Fibroblast of the aortic adventitia (primary cell): Measurements from ENCODE around the gene INF2. TPM values are rescaled to one million over a fixed set of nuclear protein-coding genes. Genes with fewer than 3 reads are reported as not detected.
A peak's percentile ranks its signal among the peaks of the same experiment; 100 is the strongest.

Source experiments
- DNase-seq: peaks from one replicate; pipeline ENCODE4 v3.0.0-alpha.2; 2010; ENCODE audit warnings: low read depth
- H3K4me3 ChIP-seq: 2 replicates; pipeline ENCODE4 v1.5.1; 2011; ENCODE audit warnings: low read depth, mild to moderate bottlenecking, control low read depth, low read length, moderate library complexity
- CTCF ChIP-seq: IDR thresholded peaks from 2 replicates; pipeline ENCODE4 v1.5.1; 2011; ENCODE audit warnings: mild to moderate bottlenecking, low read length, control low read depth, inconsistent platforms; ENCODE audit not compliant: insufficient read depth
- total RNA-seq: library from RNA; depleted of rRNA; stranded (reverse); fragments of >200 nt; gene quantifications from 2 replicates; pipeline ENCODE4 v1.2.3, GENCODE V29; 2012; ENCODE audit warnings: low replicate concordance

Gene INF2
- total RNA-seq, 1 donor, result 64.0 TPM

GRCh38 chr14:104687601-104688504 lies 1.6 kb upstream of the INF2 start:
- DNase-seq, result peak; percentile 60
- no peak for TF ChIP-seq CTCF
- H3K4me3 ChIP-seq, result no peak overlapping the region

- TF ChIP-seq CTCF, result no peak
- H3K4me3 ChIP-seq, result peak overlapping the region; percentile 57
- peak; percentile 42 for DNase-seq
Measured at GRCh38 chr14:104688505-104689108, 811 bp upstream of the INF2 start.

DNA sequence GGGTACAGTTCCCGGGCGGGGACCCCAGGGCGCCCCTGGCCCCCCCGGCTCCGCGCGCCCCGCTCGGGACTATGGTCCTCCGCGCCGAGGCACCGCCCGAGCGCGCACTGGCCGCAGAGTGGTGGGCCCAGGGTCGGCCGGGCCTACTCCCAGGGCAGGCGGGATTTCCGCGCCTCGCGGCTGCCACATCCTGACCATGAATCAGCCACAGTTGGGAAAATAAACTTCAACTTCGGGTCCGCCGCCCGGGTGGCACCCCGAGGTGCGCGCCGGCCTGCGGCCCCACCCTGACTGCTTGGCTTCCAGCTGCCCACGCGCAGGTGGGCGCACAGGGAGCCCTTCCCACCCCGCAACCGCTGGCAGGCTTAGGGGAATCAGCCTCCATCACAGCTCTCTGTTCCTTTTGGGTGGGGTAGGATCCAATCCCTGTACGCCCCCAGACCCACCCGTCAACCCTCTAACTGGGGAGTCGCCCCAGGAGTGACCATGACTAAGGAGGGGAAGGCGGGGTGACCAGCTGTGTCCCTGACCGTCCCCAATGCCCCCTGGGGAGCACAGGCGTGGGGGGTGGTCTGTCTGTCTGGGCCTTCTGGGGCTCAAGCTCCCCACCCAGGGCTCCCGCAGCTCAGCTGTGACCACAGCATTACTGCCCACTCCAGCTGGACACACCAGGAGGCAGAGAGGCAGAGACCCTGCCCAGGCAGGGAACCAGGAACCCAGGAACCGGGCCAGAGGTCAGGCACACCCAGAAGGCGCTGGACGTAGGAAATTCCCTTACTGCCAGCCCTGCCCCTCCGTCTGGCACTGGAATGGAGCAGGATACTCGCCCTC lies 678 bp downstream of the INF2 start:
- no peak for DNase-seq

GRCh38 chr14:104690861-104691455 lies 1.5 kb downstream of the INF2 start:
- no peak for DNase-seq
- H3K4me3 ChIP-seq, result peak overlapping the region; percentile 94
- no peak for TF ChIP-seq CTCF

More for the DNA sequence above, 678 bp downstream of the INF2 start:
- peak overlapping the region; percentile 94 for H3K4me3 ChIP-seq
- TF ChIP-seq CTCF, result no peak

GRCh38 chr14:104691546-104692260 lies 2.3 kb downstream of the INF2 start:
- peak overlapping the region; percentile 94 for H3K4me3 ChIP-seq
- DNase-seq, result no peak
- TF ChIP-seq CTCF, result no peak
